GM04504 (cell line): ENCODE results near the gene MRE11.

Experiments
- DNase-seq: peaks from one replicate; pipeline ENCODE4 v3.0.0-alpha.2; 2012; ENCODE audit warnings: low read depth

Gene MRE11

GRCh38 chr11:94493281-94494125, at the start of gene MRE11, which contains the start of gene ANKRD49:
Gene MRE11 (minus strand): TSS chr11:94493844. CDS start chr11:94492801, 1,043 bp downstream.
Gene ANKRD49 (plus strand): TSS chr11:94493984. CDS start chr11:94496694, 2,710 bp downstream.
- DNase-seq: peak; percentile 96

DNA sequence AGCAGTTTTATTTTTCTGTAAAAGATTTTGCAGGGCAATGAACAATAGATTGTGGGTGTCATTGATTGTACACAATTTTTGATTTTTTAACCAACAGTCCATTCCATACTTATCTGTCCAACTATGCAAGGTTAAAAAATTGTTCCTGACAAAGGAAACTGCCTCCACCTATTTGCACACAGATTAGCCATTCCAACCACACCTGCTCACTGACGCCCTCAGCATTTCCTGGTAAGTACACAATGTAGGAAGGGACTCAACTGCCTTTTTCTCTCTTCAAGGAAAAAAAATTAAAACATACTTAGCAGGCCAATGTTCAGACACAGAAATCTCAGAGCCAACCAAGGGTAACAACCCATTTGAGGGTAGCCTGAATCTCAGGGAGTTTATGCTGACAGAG, 45.8 kb upstream of the MRE11 start:
- no peak for DNase-seq

GRCh38 chr11:94537031-94537600, 43.5 kb upstream of the MRE11 start:
- no peak for DNase-seq

- DNase-seq: no peak
These were observed 42.7 kb upstream of the MRE11 start for GRCh38 chr11:94536386-94536785.

DNA sequence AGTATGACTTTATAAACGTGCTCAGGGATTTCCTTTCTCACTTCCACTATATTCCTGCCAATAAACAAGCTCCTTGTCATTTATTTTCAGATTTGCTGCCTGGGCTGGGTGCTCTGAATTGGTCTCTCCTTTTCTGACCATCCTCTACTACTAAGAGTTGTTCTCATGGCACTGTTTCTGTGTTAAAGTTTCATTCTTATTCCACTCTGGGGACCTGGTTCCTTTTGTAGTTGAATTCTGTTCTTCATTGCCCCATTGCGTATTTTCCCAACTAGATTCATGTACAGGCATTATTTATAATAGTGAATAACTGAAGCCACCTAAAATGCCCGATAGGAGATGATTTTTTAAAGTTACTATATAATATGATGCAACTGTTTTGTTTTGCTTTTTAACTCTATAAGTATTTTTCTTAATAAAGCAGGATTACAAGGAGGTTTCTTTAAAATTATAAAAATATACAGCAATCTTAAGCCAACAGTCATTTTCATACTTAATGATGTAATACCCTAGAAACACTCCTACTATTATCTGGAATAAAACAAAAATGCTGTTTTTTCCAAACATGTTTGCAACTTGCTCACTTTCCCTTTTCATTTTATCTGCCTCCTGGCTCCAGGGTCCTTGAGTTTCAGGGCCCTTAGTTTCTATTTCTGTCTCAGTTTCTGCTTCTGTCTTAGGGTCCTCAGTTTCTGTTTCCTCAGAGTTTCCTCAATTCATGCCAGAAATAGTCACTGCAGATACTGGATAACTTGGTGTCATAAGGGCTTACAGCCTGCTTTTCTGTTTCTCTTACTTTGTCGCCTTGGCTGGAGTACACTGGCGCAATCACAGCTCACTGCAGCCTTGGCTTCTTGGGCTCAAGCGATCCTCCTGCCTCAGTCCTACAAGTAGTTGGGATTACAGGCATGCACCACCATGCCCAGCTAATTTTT, 40.3 kb upstream of the MRE11 start:
- no peak for DNase-seq

DNA sequence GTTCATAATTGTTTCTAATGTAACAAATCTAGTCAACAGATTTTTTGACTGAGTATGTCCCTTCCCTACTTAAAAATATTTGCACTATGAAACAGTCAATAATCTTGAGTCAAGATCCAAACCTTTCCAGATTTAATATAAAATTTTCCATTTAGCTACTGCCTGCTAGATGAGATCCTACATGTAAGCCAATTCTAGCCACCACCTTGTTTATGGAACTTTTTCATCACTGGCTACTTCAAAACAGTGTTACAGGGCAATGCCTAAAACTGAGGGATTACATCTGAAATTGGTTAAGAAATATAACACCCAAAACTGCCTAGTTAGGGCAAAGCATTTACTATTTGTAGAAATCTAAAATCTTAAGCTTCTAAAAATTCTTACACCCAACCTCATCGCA, 39.6 kb upstream of the MRE11 start:
- no peak for DNase-seq

GRCh38 chr11:94532211-94532610, 38.6 kb upstream of the MRE11 start:
- DNase-seq: no peak

DNA sequence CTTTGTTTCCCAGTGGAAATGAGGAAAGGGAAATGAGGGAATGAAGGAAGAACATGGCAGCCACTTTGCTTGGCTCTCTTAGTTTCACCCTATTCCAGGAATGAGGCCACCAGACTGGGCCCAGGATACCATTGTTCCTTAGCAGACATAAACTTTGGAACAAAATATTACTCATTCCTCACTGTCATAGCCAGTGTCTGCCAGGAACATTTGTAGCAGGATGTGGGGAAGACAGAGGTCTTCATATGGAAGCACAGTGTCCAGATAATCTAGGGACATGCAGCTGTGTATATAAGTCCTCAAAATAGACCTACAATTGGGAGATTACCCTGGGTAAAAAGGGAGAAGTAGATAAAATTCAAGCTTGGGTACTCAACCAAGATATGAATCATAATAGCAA, 34.9 kb upstream of the MRE11 start:
- DNase-seq: no peak

- DNase-seq: no peak
These were observed 33.2 kb upstream of the MRE11 start for GRCh38 chr11:94526645-94527438.

DNA sequence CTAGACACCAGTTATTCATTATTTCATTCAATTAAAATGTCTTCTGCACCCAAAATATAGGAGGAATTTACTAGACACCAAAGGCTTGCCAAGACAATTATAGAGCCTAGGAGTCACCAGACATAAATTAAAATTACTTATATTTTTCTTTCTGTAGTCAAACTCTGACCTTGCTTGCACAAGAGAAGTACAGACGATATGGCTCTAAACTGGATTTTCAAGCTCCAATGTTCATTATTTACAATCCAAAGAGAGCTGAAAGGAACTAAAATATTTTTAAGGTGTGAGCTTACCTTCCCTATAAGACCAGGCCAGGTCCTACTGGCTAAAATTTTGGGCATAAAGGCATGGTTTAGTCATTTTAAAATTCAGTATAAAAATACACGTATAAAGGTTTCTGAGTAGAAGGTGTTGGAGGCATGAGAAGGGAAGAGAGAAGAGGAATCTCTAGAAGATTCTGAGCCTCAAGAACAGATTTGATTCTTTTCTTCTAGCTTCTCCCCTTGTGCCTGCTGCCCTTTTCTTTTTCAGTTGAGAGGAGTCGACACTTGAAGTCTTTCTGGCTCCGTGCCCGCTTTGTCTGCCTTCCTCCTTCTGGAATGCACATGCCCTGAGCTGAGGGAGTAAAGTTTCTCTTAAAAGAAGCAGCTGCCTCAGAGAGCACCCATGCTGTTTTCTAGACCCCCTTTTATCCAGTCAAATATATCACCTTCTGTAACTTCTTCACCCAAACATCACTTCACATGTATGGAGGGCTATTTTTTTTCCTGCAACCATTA, 32.1 kb upstream of the MRE11 start:
- peak; percentile 48 for DNase-seq

DNA sequence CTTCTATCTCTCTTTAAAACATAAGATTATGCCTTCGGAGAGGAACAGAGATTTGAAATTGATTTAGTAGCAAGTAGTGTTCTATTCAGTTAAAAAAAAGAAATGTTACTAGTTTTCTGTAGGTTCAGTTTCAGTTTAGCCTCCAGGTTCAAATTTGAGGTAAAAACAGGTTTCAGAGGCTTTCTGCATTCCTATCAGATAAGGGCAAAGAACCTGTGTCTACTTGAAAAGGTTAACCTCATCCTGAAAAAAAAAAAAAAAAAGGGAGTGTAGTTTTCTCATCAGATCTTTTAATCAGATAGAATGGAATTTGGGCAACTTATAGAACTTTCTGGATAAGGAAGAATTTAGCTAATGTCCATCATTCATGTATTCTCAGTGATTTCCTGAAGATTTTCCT, 30.7 kb upstream of the MRE11 start:
- no peak for DNase-seq

- no peak for DNase-seq
These were observed 28.0 kb upstream of the MRE11 start for GRCh38 chr11:94521684-94522083.

- DNase-seq: no peak
These were observed 25.9 kb upstream of the MRE11 start for GRCh38 chr11:94519478-94520084.

DNA sequence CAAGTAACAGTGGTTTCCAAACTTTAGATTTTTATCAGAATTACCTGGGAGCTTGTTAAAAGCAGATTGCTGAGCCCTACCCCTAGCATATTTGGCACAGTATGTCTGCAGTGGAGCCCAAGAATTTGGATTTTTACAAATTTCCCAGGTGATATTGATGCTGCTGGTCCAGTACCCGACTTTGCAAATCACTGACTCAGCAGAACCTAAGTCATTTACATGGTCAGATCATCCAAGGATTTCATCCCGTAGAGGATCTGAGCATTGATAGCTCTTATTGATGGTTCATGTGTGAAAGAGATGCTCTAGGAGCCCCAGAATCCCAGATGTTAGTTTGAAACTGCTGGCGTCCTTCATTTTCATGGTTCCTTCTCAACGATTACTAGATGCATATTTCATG, 24.7 kb upstream of the MRE11 start:
- DNase-seq: no peak

DNA sequence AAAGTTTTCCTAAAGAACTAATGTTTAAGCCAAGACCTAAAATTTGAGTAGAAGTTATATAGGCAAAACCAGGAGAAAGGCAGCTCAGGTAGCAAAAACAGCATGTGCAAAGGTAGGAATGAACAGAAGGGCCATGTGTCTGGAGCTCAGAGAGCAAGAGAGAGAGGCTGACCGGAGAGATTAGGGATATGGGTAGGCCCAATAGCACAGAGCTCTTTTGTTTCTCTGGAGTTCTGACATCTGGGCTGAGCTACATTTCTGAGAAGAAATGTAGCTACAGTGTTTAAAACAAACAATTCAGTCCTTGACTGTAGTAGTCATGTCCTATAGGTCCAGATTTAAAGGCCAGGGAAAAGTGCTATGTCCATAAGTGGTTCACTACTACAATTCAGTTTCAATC, 23.1 kb upstream of the MRE11 start:
- DNase-seq: no peak

GRCh38 chr11:94515398-94515797, 21.8 kb upstream of the MRE11 start:
- DNase-seq: no peak

DNA sequence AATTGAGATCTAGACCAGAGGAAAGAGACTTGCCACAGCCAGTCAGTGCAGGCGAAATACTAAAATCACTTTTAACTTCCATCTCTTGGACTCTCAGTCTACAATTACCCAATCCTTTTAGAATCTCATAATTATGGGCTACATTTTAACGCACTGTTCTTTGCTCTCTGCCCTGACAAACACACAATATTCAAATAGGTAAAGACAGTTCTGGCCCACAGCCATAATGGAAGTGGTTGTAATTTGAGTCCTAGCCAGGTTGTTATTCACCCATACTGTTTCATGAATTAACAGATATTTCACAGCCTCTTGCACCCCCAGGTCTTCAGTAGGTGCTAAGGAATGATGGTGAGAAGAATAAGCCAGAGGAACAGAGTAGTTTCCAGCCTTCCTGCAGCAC, 19.4 kb upstream of the MRE11 start:
- DNase-seq: no peak

- no peak for DNase-seq
These were observed 18.5 kb upstream of the MRE11 start, which contains the start of gene C11orf97 for GRCh38 chr11:94511932-94512781. Gene C11orf97 (plus strand): TSS chr11:94512461. CDS start chr11:94512529, 68 bp downstream.

DNA sequence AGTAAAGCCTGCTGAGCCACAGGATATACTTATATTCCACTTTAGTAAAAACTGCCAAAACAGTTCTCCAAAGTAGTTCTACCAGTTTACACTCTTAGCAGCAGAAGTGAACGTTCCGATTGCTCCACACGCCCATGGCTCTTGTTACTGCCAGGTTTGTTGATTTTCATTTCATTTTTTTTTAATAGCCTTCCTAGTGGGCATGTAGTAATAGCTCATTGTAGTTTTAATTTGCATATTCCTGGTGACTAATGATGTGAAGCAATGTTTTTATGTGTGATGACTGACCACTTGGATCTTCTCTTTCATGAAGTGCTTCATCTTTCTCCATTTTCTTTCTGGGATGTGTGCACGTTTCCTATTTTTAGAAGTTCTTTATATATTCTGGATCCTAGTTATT, 13.8 kb upstream of the MRE11 start:
- no peak for DNase-seq
